HG03342 (cell line): Measurements from ENCODE around the gene MPPED2.
"Not testable (repeated sequence)": the region's sequence is repeated elsewhere in the genome, so short reads cannot be mapped to it uniquely, and the experiment has no call there.

Experiments
- ATAC-seq: cut with Tn5 transposase; IDR thresholded peaks from one replicate; pipeline ENCODE4 v1.9.1; 2021; ENCODE audit warnings: mild to moderate bottlenecking, moderate library complexity; ENCODE audit not compliant: unreplicated experiment

The MPPED2 gene

DNA sequence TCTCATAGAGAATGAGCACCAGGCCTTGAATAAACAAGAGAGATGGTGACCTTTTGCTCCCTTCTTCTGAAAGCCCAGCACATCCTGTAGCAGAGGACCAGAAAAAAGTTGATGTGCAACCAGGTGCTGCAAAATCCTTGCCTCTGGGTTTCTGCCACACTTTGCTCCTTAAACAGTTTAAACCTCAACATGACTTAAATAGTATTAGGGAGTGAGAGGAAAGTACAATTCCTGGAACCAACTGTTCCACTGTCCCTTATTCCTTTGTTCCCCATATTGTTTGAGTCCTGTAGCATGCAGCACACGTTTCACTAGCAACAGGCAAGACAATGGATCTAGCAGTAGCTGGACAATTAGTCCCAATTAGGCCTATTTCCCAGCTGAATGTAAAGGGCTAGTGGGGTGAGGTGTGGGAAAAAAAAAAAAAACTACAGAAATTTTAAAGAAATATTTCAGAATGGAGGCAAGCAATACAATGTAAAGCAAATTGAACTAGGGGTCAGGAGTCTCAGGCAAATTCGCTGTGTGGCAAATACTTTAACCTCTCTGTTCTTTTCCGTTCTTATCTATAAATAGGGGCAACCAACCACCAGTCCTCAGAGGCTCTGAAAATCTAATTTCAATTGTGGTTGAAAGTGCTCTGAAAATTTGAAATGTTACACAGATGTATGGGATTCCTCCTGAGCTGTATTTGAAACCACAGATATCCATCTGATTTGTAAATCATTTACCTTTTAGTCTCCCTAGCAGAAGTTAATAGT, 6.6 kb downstream of the MPPED2 start:
- no peak for ATAC-seq

DNA sequence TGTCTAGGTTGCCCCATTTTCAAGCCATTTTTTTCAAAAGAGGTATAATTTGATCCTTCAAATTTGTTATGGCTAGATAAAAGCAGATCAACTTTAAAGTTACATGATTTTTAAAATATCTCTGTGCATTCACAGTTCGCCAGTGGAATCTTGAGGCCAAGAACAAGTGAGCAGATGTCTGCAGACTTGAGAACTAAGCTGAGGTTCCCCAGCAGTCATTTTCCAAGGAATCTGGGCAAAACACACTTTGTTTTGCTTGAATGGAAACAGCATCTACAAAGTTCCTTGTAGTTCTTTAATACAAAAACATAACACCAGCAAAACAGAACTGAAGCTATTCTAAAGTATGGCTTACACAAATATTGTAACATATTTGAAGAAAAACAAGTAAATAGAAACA, 7.7 kb downstream of the MPPED2 start:
- ATAC-seq, result no peak

DNA sequence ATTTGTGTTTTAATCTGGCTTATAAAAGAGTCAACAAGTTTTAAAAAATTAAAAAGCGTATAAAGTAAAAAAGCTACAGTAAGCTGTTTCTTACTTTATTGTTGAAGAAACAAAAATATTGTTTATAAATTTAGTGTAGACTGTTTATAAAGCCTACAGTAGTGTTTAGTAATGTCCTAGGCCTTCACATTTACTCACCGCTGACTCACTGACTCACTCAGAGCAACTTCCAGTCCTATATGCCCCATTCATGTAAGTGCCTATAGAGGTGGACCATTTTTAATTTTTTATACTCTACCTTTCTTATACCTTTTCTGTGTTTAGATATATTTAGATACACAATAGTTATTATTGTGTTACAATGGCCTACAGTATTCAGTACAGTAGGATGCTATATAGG, 12.2 kb downstream of the MPPED2 start:
- no peak for ATAC-seq

DNA sequence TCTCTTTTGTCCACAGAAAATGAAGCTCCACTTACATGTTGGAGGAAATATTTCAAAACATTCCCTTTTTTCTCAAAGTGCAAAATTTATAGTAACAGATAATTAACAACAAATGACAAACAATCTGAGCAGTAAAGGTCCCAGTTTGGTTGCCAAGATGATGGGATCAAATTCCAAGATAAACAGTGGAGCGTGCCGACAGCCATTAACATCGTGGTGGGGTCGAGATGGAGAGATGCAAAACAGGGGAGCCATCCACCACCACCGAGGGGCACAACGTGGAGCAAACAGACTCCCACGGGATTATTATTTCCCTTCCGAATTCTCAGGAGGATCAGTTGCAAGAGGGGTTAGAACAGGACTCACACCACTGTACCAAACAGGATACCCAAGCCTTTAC, 17.2 kb downstream of the MPPED2 start:
- no peak for ATAC-seq

DNA sequence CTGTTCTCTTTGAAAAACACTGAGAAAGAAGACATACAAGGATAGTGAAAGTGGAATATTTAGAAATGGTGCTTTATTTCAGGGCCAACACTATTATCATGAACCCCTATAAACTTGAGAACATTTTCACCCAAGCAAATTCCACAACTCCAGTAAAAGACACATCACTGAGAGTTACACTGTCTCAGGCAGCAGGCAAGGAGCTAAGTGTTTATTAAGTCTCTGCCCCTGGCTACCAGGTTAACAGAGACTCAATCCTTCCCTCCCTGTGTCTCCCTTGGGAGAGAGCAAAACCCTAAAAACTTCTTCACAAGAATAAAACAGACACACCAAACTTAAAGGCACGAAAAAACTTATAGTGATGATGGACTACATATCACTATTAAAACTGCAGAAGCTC, 18.5 kb downstream of the MPPED2 start:
- no peak for ATAC-seq

DNA sequence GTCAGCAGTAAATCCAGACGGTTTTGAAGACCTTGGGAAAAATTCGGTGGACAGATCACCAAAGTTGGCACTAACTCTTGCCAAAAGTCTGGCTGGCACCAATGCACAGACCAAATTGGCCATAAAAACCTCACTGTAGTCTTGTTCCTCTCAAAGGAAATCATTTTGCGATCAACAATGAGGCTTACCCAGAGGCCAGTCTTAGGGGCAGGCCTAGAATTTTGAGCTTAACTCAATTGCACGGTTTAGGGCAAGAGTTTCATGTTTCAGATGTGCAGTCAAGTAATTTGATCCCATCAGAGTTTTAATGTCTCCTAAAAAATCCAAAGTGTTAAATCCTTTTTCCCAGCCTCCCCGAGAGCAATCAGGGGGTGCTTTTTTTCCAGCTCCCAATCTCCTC, 19.0 kb downstream of the MPPED2 start:
- ATAC-seq, result no peak

DNA sequence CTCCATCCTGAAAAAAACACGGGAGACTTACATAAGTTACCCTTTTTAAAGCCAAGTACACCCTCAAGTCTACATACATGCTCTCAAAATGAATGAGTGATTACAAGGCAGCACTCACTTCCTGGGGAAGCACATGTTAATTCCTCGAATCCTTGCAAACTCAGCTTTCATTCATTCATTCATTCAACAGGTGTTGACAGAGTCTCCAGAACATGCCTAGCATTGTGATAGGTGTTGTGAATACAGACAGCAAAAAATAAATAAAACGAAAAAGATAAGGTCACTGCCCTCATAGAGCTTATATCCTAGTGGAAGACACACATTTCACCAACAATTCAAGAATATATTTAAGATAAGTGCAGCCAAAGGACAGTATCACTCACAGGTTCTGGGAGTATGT, 19.7 kb downstream of the MPPED2 start:
- no peak for ATAC-seq

DNA sequence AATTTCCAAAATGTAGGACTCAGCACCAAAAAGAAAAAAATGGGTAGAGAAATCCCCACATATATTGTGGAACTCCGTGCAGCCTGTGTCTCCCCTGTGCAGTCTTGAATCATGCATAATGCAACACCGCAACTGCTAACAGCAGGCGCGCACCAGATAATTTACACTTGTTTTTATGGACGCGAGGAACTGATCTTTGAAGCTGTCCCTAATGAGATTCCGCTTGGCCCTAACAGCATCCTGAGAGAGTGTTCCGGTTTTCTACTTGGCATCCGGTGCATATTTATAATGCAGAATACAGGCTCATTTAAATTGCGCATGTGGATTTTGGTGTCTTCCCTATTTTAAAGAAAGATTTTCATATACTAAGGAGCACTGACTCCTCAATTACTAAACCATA, 21.1 kb downstream of the MPPED2 start:
- ATAC-seq, result no peak

DNA sequence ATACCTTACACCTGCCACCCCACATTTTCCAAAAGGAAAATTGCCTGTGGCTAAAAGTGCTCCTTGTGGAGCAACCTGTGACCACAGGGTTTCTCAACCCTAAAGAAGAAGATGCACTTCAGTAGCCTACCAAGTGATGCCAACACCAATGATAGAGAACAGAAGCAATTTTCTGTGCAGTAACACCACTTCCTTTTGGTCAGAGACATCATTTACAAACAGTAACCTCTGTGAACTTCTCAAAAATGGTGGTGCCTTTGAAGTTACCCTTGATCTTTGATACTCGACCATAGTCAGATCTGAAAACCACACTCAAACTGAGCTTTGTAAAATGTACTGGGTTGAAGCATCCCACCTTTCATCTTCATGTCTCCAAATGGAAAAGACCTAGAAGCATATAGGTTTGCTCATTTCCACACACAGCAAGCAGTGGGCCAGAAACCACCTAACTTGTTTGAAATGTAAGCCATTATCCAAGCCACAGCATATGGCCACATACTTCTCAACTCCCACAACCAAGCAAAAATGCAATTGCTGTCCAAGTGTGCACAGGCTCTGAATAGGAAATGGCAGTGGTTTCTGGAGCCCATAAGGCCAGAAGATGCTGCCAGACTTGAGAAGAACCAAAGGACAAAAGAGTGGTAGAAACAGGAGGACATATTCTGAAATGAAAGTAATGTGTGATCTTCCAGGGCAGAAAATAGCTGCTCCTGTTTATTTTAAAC, 24.3 kb downstream of the MPPED2 start:
- ATAC-seq, result no peak

DNA sequence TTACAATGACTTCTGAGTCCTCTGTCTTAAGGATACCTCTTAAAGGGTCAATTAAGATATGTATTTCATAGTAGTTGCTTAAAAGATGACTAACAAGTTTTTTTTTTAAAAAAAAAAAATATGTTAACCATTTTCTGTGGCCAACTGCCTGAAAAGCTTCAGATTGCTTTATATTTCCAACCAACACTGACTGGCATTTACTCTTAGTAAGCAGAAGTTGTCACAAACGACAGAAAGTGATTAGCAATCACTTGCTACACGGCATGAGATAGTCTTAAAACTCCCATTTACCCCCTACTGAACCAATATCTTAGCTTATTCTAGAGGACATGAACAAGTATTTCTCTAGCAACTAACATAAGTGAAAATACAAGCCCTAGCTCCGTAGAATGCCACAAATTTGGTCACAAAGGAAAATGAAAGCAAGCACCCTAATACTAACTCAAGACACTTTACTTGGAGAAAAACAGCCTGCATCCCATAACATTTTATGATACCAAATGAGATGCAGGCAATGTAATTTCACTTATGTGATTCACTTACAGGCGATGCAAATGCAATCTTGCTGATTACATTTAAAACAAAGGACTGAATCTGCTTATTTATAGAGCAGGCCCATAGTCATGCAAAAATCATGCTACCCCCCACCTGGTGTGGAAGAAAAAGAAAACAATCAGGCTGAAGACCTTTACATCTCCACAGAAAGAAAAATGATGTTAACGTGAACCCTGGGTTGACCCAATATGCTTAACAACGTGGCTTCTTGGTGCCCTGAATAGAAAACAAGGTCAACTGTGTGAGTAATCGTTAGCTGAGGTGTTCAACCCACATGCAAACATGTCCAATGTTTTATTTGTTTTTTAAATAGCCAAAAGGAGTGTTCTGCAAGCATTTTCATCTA, 25.7 kb downstream of the MPPED2 start:
- no peak for ATAC-seq

DNA sequence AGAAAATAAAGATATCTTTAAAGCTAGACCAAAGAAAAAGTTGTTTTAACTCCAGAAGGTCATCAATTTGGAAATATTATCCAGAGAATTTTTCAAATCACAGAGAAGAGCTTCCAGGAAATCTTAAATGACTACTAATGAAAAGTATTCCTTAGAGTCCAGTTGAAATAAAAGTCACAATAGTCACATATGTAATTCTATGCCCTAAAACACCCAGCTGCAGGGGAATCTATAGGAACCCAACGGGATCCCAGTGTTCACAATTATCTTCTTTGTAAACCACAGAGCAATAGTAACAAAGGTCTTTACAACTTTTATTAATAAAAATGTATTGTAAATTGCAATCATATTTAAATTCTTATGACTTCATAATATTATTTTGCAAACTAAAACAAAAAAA, 27.1 kb downstream of the MPPED2 start:
- no peak for ATAC-seq

DNA sequence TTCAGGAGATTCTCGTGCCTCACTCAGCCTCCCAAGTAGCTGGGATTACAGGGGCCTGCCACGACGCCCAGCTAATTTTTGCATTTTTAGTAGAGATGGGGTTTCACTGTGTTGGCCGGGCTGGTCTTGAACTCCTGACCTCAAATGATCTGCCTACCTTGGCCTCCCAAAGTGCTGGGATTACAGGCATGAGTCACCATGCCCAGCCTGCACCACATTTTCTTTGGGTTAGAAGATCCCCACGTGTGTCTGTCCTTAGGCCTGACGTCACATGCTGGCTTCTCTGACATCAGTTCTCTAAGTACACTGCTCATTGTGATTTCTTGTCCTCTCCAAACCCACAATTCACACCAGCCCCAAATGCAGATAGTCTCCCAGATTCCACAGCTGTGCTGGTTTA, 31.6 kb downstream of the MPPED2 start:
- not testable (repeated sequence) for ATAC-seq

DNA sequence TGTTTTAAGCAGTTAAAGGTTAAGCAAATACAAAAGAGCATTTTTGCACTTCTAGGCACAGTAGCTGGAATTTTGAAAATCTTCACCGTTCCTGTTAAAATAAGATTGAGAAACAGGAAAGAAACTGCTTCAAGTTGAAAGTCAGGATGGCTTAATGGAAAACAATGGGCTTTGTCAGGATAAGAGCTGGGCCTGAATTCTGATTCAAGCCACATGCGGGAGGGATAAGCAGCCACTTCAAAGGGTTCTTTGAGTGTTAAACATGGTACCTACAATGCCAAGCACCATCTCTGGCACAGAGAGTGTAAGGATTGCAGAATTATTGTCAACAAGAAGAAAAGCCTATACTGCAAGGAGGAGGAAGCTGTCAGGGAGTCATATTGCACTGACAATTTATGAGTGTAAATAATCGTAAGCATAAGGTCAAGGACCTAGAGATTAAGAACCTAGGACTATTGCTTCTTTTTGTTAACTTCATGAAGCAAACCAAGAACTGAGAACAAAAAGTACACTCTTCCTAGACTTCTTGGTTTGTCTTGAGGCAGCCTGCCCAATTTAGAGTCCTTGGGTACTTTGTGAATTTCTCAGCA, 32.5 kb downstream of the MPPED2 start:
- no peak for ATAC-seq

DNA sequence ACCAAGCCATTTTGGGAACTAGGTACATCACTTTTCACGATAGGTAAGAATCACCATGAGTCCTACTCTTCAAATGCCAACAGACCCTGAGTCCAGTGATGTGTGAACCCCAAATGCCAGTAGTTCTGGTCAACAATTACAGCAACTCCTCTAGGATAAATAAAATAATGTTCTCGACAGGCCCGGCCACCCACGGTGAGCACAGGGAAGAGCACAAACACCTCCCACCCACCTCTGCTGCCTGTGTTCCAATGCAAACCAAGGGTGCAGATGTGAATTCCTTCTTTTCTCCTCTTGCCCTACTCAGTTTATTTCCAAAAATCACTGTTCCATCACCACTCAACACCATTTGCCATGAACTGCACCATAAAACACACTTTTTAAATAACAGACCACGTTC, 33.3 kb downstream of the MPPED2 start:
- ATAC-seq, result no peak

DNA sequence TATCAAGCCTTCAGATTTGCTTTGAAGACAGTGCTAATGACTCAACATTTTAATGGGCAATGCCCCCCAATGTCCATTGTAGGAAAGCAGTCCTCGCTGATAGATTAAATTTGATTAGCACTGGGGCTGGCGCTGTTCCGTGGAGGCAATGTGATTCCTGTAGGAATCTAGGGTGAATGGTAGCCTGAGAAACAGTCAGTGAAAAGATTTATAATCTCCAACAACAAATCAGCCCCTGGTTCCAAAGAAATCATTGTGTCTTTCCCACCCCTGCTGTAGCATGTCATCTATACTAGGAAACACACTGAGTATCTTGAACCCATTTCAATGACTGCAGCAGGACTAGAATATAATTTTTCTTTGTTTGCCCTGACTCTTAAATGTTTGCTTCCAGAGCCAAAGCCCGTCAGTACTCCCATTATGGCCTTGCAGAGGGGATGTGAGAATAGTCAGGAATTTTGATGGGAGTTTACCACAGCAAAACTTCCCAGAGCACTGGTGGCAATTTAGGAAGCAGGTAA, 36.1 kb downstream of the MPPED2 start:
- no peak for ATAC-seq

DNA sequence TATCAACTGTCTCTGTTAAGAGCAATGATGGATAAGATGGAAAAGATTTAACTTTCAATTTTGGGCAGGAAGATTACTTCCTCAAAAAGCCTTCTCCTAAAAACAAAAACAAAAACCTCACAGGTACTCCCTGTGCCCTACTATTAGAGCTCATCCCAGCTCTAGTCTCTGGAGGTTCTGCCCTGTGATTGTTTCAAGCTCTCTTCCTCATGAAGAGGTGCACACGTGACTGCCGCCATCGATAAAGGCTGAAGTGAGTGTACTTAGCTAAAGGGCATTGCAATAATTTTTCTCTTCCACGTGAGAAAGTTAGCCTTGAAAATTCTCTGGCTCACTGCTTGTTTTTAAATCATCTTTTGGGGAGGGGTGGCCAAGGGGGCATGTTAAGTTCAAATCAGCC, 36.6 kb downstream of the MPPED2 start:
- no peak for ATAC-seq

DNA sequence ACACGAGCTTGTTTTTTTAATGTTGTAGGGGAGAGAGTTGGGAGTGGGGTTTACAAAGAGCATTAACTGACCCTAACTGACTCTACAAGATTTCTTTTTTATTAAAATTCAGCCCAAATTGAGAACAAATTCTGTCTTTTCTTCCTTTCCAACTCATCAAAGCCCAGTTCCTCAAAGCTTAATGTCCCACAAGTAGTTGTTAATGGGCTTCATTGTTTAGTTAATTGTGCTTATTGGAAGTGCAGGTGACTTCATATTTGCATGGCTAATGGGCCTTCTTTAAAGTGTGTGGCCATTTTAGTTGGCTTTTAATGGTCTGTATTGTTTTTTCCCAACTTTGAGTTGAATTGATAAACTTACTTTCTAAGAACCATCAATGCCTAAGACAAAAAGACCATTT, 39.8 kb downstream of the MPPED2 start:
- no peak for ATAC-seq

DNA sequence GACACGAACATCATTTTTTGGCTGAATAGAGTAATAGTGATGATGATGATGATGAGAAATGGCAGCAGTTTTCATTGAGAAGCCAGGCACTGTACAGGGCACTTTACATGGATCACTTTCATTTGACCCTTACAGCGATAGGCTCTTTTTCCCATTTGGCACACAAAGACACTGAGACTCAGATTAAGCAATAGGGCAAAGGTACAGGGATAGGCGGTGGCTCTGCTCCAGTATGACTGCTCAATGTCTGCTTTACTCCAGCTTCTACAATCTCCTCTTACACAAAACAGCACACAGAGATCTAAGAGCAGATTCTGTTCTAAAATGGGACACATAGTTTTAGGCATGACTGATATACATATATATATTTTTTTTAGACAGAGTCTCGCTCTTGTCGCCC, 40.6 kb downstream of the MPPED2 start:
- no peak for ATAC-seq

DNA sequence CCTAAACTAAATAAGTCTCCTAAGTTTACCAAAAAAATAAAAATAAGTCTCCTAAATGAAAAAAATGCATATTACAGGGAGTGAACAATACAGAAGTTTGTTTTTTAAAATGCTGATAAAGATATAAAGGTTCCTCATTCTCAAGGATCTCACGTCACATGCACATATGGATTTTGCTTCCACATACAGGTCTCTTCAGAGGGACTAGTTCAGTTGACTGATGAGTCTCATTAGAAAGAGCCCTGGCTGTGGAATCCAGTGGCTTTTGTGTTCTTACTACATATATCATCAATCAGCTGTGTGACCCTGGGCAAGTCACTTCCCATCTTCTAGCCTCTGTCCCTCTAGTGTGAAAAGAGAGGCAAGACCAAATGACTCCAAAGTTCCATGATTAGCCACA, 43.1 kb downstream of the MPPED2 start:
- no peak for ATAC-seq

DNA sequence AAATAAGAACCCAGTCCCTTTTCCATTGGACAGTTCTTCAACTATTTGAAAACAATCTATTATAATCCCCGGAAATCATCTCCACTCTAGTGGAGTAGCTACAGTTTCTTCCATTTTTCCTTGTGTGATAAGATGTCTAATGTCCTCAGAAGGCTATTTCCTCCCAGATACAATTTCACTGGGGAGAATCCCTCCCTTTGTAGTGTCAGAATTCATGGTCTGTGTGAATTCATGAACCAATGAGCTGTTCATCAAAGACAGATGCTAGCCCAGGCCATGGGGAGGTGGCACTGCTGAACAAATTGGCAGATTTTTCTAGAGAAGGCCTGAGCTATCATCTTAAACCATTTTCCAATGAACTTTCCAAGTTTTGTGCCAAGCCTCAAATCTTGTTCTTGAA, 45.4 kb downstream of the MPPED2 start:
- ATAC-seq, result no peak

DNA sequence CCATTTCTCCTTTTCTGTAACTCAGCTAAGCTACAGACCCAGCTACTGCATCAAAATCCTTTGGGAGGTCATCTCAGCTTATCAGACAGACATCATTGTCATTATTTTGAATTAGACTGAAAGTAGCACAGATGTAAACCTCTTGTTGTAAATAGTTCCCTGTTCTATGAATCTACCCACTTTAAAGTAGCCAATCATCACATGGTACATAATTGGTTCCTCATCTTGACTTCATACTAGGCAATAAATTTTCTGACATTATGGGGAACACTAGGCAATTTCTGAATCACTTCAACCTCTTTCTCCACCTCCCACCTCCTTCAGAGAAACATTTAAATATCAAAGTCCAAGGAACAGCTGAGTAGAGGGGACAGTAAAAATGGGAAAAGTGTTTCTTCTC, 47.9 kb downstream of the MPPED2 start:
- ATAC-seq, result no peak
